COLO829 (cell line): Measurements from ENCODE around the gene WDR72.
"Not testable (repeated sequence)": the region's sequence is repeated elsewhere in the genome, so short reads cannot be mapped to it uniquely, and the experiment has no call there.

ENCODE experiments used
- DNase-seq: peaks from one replicate; pipeline ENCODE4 v3.0.0; 2012; ENCODE audit warnings: low spot score

Gene WDR72

DNA sequence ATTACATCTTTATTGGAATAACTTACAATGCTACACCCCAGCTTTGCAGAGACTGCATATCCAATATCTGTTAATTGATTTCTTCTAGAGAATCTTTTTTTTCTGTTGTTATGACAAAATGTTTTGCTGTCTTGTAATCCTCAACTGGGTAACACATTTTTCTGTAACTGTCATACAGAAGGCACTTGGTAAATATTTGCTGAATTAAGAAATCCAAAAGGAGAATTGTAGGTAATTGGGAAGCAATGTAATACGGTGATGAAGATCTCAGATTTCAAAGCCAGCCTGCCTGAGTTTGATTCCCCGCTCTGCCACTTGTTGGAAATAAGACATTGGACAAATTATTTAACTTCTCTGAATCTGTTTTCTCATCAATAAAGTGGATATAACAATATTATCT is 169.1 kb downstream of the WDR72 start:
- DNase-seq = no peak

DNA sequence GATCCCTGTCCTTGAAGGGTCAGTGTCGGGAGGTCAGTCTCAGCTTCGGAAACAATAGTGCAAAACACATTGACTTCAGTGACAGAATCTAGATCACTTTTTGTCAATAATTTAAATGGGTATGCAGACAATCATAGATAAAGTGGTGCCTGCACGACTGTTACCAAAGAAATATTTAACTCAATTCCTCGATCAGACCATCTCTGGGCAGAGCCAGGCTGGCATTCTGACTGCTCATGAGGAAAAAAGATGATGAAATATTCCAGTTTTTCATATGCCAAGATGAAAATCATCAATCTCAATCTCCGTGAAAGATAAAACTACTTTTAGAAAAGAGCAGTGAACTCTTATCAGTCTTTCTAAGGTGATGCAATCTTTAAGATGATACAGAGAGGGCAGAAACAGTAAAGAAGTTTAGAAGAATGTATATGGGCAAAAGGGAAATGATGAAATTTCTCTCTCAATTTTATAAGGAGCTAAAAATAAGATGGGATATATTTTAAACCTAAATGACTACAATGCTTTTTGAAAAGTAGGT is 169.9 kb downstream of the WDR72 start:
- DNase-seq = no peak

DNA sequence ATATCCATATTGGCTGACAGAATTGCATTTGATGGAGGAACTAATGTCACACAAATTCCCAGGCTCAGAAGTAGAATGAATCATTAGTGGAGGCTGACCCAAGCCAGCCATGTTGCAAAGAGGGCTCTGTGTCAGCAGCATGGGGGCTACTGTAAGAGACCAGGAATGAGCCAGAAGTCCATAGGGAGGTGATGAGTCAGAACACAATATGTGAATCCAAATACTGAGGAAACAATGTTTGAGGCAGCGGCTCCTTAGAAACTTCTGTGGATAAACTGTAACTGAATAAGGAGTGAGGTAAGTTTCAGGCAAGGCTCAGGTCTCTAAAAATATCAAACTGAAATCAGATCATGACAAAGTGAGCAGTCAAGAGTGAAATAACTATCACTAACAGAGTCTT is 170.7 kb downstream of the WDR72 start:
- peak; percentile 7 for DNase-seq

DNA sequence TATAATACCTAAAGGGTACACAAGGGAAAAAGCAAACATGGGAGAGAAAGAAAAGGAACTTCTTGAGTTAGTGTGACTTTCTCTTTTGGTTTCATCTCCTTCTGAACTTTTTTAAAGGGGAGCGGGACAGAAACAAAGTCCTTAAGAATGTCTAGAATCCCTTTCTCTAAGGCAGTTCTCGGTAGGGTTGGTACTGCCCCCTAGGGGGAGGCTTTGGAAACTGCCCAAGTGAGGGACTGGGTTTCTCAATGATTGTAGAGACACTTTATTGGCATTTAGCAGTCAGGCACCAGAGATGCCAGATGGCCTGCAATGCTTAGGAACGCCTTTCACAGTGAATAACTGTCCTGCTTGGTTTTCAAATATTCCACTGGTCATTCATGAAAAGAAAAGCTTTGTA is 172.7 kb downstream of the WDR72 start:
- DNase-seq = peak; percentile 34

DNA sequence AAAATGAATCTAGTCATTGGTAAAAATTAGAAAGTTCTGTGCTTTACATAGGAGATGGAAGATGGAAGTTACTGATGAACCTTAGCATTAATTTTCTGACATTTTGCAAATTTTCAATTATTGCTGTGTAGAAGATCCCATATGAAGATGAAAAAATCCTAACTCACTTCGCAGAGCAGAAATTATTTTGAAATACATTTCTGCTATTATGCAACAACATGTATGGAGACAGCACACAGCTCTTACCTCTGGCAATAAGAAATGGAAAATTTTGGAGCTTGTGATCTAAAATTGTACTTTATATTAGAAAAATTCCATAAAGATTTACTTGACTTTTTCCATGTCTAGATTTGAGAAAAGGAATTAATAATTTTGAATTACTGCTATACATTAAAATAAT is 177.9 kb downstream of the WDR72 start:
- no peak for DNase-seq

DNA sequence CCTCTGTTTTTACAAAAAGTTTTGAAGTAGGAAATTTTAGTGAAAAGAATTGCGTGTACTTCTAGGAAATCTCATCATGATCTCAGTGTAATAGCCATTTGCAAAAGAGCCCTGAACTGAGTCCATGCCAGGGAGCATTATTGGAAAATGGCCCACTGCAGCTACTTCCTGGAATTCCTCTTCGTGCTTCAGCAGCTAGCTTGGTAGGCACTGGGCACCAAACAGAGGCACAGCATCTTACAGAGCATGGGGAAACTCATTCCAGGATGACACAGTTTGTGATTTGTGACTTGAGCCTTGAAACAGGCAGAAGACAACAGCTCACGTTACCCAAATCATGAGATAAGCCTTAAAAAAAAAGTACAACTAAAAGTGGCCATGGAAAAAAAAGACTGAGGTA is 179.1 kb downstream of the WDR72 start:
- DNase-seq = no peak

DNA sequence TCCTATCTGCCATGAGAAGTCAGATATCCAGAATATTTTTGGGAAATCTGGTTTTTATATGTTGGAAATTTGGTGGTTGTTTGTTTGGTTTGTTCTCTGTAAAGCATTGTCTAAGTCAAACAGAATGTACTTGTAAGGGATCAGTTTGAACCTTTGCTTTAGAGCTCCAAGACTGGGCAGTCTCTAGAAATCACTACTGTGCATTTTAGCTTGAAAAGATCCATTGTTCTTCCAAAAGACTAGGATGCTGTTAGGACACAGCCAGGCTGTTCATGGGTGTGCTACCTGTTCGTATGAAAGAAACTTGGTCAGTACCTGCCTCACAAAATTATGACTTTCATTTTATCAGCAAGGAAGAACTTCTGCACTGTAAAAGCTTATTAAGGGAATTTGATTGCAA is 182.6 kb downstream of the WDR72 start:
- DNase-seq = peak; percentile 5

DNA sequence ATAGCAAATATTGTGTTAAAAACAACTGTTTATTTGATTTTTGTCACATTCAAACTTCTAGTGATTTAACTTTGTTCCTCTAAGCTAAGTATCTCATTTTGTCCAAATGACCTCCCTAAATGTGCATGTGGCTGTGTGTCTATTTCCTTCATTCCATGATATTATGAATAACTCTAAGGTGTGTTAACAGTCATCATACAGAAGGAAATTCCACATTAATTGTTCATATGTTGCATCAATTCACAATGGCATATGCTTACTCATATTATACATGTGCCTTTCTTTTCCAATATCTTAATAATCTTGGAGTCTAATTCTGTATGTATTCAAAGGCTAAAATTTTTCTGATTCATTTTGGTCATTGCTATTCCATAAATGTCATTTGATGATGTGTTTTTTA is 186.4 kb downstream of the WDR72 start:
- no peak for DNase-seq

DNA sequence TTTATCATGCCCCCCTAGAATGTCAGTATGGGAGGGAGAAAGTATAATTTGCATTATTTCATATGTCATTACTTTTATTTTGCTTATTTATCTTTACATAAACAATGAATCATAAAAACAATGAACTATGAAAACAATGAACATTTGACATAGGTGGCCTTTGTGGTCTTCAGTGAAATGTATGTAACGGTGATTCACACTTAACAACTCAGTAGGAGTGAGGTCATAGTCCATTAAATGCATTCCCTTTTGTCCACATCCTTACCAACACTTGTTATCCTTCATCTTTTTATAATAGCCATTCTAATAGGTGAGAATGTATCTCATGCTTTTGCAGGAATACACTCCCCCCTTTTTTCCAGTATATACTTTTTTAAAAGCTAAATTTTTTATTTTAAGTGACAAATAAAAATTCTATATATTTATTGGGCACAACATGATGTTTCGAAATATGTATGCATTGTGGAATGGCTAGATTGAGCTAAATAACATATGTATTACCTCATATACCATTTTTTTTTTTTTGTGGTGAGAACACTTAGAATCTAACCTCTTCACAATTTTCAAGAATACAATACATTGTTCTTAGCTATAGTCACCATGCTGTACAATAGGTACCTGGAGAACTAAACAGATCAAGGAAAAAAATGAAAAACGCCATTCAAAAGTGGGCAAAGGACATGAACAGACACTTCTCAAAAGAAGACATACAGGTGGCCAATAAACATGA is 189.5 kb downstream of the WDR72 start:
- no peak for DNase-seq

DNA sequence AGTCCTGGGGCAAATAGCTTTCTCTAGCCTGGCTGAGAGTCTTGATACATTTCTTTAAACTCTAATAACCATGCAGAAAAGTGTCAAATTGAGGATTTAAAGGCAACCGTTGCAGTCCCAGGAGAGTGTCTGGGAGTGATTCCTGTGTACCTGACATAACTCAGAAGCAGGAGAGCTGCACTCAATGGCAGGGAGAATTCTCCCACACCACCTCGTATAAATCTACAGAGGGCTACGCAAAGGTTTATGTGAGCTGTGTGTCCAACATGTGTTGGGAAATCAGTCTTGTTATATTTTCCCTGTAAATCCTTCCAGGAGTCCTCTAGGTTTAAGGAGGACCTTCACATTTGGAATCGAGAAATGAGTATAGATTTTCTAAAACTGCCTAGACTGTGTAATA is 192.6 kb downstream of the WDR72 start:
- no peak for DNase-seq

DNA sequence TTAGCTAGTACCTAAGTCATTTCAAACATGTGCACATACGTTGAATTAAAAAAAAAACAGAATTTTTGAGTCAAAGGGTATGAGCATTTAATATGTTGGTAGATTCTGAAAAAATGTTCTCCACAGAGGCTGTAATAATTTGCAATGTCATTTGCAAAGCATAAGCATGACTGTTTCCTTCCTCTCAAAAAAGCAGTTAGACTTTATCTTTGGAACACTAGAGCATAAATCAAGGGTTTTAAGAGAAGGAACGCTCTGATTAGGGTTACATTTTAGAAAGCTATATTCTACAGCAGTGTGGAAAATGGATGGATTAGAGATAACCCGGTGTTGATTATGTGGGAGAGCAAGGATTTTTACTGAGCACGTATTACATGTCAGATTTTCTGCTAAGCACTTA is 193.7 kb downstream of the WDR72 start:
- no peak for DNase-seq

DNA sequence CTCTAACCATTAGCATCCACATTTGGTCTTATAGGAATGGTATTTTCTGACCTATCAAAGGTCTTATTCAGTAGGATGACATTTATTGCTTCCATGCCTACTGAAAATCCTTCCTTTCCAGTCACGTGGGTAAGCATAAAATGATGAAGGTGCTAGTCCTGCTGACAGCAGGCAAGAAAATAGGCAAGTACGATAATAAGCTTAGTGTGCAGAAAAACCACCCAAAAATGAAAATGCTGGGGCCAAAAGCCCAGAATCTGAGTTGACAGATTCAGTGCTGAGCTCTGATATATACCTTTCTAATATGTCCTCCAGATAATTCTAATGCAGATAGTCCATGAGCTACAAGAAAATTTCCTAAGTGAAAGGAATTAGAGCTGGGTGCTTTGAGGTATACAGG is 194.8 kb downstream of the WDR72 start:
- no peak for DNase-seq

DNA sequence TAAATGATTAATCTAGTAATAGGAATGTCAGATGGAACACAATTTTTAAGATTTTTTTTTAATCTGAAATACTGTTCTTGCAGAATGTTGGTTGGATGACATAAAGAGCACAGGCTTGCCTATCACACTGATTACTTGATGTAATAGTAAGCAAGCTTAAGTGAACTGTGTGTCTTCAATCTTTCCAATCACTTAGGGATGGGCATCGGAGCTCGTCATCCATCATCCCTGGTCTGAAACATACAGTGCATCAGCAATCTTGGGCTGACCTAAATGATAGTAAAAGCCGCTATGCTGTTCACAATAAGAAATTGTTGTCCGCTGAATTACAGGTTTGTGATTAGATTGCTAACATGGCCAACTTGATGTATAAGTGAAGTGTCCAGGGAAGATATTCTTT is 195.8 kb downstream of the WDR72 start:
- DNase-seq = no peak

DNA sequence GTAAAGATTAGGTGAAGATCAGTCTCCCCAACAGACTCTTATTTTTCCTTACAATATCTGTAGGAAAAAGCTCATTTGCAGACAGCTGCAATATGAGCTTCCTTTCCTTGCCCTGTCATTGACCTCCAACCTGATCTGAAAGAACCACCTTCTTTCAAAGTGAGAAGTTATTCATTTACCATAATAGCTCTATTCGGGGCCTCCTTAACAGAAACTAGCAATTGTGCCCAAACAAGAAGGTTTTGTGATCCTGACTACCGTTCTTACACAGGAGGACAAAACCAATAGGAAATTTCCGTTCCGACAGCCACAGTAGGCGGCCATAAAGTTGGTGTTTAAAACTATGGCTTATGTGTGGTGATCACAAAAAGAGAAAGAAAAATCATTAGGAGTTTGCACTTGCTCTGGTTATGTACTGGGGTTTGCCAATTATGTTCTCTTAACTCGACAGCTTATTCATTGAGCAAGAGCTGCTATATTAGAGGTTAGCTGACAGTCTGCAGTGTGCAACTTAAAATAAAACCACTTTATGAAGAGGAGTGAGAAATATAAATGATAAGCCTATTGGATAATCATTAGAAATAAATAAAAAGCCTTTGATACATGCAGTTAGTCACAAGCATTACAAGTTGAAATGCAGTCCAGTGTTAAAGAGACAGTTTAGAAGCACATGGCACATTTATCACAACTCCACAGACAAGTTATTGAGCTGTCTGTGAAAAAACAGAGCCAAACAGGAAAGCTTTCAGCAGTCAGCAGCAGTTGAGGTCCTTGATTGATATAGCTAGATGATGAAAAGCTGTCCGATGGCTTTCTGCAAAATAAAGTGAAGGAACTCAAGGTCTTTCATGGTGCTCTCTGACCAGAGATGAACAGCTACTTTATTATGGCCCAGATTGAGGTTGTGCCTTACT is 199.8 kb downstream of the WDR72 start:
- no peak for DNase-seq

DNA sequence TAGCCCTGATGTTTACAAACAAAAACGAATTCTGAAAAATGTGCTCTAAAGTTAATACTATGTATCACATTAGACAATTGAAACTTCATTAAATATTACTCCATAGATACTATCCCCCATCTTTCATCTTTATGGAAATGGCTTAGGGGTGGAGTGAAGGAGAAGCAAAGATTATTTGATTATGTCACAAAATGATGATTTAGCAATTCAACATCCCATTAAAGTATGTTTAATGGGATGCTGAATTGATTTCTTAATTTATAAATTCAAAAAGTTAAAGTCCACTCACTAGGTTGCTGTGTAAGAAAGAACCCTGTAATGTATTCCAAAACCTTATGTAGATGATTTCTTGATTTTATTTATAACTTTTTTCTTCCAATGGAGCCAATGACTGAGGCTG is 201.1 kb downstream of the WDR72 start:
- DNase-seq = no peak

DNA sequence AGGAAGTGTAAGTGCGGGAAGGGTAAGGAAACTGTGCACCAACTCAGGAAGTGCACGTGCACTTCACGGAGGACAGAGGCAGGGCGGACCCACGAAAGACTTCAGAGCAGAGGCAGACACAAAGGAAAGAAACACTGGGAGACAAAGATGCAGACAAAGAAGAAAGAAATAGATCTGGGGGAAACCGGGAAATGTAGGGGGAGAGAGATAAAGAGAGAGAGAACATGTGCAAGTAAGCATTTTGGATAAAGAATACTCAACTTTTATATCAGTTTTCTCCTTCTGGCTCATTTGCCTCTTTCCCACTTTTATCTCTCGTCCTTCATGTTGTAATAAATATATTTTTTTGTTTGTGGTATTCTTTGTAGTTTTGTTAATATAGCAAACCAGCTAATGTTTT is 204.2 kb downstream of the WDR72 start:
- DNase-seq = no peak

DNA sequence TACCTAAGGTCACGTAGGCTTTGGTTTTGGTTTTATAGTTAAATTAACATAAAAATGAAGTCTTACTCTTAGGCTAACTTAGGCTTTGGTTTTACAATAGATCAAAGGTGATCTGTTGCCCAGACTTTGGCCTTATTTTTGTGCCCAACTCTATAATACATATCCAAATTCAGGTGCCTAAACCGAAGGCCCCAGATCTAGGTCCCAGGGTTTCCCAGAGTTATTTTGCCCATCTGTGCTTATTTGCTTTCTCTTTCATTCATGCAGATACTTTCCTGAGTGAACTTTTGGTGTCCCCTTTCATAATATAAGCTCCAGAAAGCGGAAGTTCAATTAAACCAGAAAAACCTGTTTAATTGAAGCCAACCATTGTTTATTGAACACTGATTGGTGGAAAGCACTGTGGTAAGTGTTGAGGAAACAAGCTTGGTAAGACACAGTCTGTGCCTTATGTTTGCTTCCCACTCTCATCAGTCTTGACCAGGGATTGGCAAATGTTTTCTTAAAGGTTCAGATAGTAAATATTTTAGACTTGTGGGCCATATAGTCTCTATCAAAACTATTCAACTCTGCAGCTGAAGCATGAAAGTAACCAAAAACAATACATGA is 209.7 kb downstream of the WDR72 start:
- no peak for DNase-seq

DNA sequence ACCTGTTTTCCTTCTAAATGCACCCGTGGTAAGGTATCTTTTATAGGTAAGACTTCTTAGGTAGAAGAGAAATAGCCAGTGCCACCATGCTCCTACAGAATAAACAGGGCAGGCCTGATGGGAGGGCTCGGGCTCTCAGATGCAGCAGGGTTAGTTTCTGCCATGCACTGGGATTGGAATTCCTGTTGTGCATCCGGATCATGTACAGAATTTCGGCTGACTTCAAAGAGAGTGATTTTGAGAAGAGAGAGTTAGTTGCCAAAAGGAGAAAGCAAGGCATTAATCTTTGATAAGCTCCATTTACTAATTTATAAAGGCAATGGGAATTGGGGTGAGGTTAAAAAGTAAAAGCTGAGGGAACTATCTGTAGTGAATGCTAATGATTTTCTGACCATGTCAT is 211.2 kb downstream of the WDR72 start:
- no peak for DNase-seq

DNA sequence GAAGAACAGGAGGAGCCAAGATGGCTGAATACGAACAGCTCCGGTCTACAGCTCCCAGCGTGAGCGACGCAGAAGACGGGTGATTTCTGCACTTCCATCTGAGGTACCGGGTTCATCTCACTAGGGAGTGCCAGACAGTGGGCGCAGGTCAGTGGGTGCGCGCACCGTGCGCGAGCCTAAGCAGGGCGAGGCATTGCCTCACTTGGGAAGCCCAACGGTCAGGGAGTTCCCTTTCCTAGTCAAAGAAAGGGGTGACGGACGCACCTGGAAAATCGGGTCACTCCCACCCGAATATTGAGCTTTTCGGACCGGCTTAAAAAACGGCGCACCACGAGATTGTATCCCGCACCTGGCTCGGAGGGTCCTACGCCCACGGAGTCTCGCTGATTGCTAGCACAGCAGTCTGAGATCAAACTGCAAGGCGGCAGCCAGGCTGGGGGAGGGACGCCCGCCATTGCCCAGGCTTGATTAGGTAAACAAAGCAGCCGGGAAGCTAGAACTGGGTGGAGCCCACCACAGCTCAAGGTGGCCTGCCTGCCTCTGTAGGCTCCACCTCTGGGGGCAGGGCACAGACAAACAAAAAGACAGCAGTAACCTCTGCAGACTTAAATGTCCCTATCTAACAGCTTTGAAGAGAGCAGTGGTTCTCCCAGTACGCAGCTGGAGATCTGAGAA is 218.7 kb downstream of the WDR72 start:
- DNase-seq = not testable (repeated sequence)

DNA sequence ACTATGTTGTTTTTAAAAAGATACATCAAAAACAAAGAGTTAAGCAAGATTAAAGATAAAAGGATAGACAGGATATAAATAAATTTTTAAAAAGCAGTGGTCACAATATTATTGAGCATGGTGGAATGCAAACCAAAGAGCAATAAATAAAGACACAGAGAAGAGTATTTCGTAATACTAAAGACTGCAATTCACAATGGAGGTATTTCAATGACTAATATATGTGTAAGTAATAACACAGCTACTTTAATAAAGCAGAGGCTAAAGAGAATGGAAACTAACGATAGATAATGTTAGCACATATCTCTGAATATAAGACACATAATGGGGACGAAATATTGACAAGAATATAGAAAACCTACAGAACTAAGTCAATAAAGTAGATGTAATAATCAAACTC is 219.6 kb downstream of the WDR72 start:
- DNase-seq = no peak

DNA sequence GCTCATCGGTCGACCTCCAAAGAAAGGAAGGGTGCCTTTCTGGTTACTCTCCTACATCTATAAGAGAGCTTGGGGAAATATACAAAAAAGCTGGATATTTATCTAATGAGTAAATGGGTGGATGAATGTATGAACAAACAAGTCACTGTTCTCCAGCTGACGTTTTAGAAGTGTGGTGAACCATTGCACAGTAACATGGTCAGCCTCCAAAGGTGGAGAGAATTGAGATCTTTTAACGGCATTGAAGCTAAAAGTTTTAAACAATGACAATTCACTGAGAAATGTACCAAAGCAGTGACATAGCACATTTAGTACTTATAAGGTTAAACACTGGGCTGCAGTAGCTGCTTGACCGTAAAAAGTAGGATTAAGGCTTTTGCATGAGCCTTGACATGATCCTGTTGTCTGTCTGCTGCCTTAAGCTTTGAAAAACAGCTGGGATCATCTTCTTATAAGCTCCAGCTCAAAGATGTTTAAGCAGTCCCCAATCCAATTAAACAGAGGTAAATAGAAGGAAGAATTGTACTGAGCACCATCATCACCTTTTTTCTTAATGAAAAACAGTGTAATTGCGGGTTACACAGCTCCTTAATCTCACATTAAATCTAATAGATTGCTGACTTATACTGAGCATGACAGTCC is 222.9 kb downstream of the WDR72 start:
- DNase-seq = peak; percentile 60

DNA sequence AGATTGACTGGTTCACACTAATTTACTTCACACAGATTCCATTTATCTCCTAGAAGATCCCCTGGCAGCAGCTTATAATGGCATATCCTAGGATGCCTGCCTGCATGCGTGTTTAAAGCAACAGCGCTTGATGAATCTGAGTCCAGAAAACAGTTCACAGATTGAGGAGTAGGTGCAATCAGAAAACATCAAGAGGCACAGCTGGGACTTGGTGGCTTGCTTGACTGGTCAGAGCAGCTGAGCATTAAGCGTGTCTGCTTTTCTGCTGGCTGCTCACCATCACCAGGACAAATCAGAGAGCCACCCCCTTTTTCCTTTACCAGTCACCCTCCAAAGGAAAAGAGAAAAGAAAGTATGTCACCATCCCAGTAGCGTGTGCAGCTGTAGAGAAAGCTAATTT is 223.6 kb downstream of the WDR72 start:
- no peak for DNase-seq
